GM12878 (cell line): Measurements from ENCODE around the gene LRWD1. TPM values are rescaled to one million over a fixed set of nuclear protein-coding genes. Genes with fewer than 3 reads are reported as not detected.
"Not testable (repeated sequence)": the region's sequence is repeated elsewhere in the genome, so short reads cannot be mapped to it uniquely, and the experiment has no call there.

ENCODE experiments used
- ATAC-seq: fragments of 200-7000 bp; cut with Tn5 transposase; 3 replicates; pipeline ENCODE4 v1.9.1; 2020; ENCODE audit warnings: mild to moderate bottlenecking, moderate library complexity
- BruUV-seq: library from RNA; stranded (reverse); fragments of 400-500 nt; replicated peaks from 2 replicates; lab custom pipeline; 2021; lab: Mats Ljungman, UMichigan
- CTCF ChIA-PET: fragments of 300-600 bp; sonication (Branson Sonifier 250); formaldehyde crosslinking; extraction: SDS; loops from one replicate; lab custom pipeline; 2021; ENCODE audit warnings: inconsistent platforms; lab: Yijun Ruan, JAX
- POLR2A ChIA-PET: fragments of 350-600 bp; formaldehyde crosslinking; extraction: SDS; loops from one replicate; lab custom pipeline; 2021; ENCODE audit warnings: inconsistent platforms; lab: Charles Lee
- RAD21 ChIA-PET: fragments of 300-600 bp; sonication (Branson Sonifier 250); formaldehyde crosslinking; loops from one replicate; lab custom pipeline; 2023; ENCODE audit warnings: antibody characterized with exemption; ENCODE audit not compliant: unreplicated experiment; lab: Charles Lee
- SMC1A ChIA-PET: fragments of 300-600 bp; sonication (Branson Sonifier 250); formaldehyde crosslinking; loops from one replicate; lab custom pipeline; 2023; ENCODE audit not compliant: unreplicated experiment, uncharacterized antibody; lab: Charles Lee
- DNase-seq: peaks from one replicate; pipeline ENCODE4 v3.0.0-alpha.2; 2011; ENCODE audit warnings: low read depth, low spot score
- FAIRE-seq: peaks from 3 replicates; lab custom pipeline; 2011; peaks lifted over from hg19 to GRCh38; lab: Jason Lieb, UNC
- H2AFZ ChIP-seq: 2 replicates; pipeline ENCODE4 v1.6.0; 2011; ENCODE audit warnings: low read depth, low read length, control low read depth; ENCODE audit not compliant: control insufficient read depth
- H3K27ac ChIP-seq: 2 replicates; pipeline ENCODE4 v1.5.1; 2011; ENCODE audit warnings: control low read depth; ENCODE audit not compliant: control insufficient read depth, insufficient read depth
- H3K27me3 ChIP-seq, 2 experiments: replicated peaks in 1 of 2; 2 replicates each; pipeline versions ENCODE4 v1.6.0 to v1.6.1; 2011; ENCODE audit warnings: low read length in 1 of 2; ENCODE audit not compliant: control insufficient read depth in 2 of 2, insufficient read depth in 2 of 2
- H3K36me3 ChIP-seq, 2 experiments: 2 replicates each; pipeline ENCODE4 v1.5.1; 2011; ENCODE audit warnings: low read length in 1 of 2; ENCODE audit not compliant: control insufficient read depth in 2 of 2, insufficient read depth in 2 of 2
- H3K4me1 ChIP-seq: 2 replicates; pipeline ENCODE4 v1.6.1; 2011; ENCODE audit warnings: mild to moderate bottlenecking, low read length, moderate library complexity, mixed read lengths; ENCODE audit not compliant: control insufficient read depth, insufficient read depth
- H3K4me2 ChIP-seq: 2 replicates; pipeline ENCODE4 v1.6.0; 2011; ENCODE audit warnings: control low read depth; ENCODE audit not compliant: control insufficient read depth, insufficient read depth
- H3K4me3 ChIP-seq: fragments of 200-600 bp; sonication (generic); 2 replicates; pipeline ENCODE4 v1.5.1; 2016
- H3K79me2 ChIP-seq: 2 replicates; pipeline ENCODE4 v1.6.0; 2011; ENCODE audit warnings: low read length; ENCODE audit not compliant: control insufficient read depth, insufficient read depth
- H3K9ac ChIP-seq: 2 replicates; pipeline ENCODE4 v1.8.0; 2011; ENCODE audit warnings: low read length, control low read depth, mixed read lengths; ENCODE audit not compliant: control insufficient read depth, insufficient read depth
- H3K9me3 ChIP-seq: replicated peaks from 3 replicates; pipeline ENCODE4 v1.5.1; 2011; ENCODE audit warnings: mild to moderate bottlenecking, low read length; ENCODE audit not compliant: control insufficient read depth, insufficient read depth
- H4K20me1 ChIP-seq: 2 replicates; pipeline ENCODE4 v1.6.0; 2011; ENCODE audit not compliant: control insufficient read depth, insufficient read depth
- WGBS: methylation state at CpG from one replicate; pipeline ENCODE4 v1.1.6; 2016; ENCODE audit warnings: low lambda C conversion rate; ENCODE audit not compliant: insufficient replicate concordance, insufficient coverage; ENCODE audit errors: missing lambda C conversion rate; 5-methylcytosine and 5-hydroxymethylcytosine counted together
- in situ Hi-C: fragments of 300-500 bp; cut with MboI; formaldehyde crosslinking; loops from 9 replicates; pipeline ENCODE4 v1.14.3; 2018; ENCODE audit warnings: mixed read lengths
- intact Hi-C: fragments of 100-400 bp; cut with micrococcal nuclease; formaldehyde crosslinking; loops from one replicate; pipeline ENCODE4 v1.14.2; 2022; ENCODE audit not compliant: unreplicated experiment
- polyA plus RNA-seq, 11 experiments: library from polyadenylated mRNA; depleted of rRNA in 4 of 11; unstranded in 6 of 11; stranded (reverse) in 5 of 11; fragments of >200 nt; fragmentation: Nextera tagmentation in 4 of 11; fragmentation: Illumina TruSeq in 1 of 11; extraction: Ambion mirVana in 4 of 11; extraction: Trizol in 1 of 11; gene quantifications; 1 replicate in 1 of 11; 2 replicates in 10 of 11; pipeline versions ENCODE4 v1.2.1 to v1.2.3, GENCODE V29; 2011 to 2016; ENCODE audit warnings: inconsistent platforms in 2 of 11, missing spikeins in 2 of 11, low read depth in 1 of 11
- total RNA-seq, 4 experiments: library from RNA; depleted of rRNA in 3 of 4; stranded (reverse); fragments of >200 nt in 3 of 4; fragmentation: Illumina TruSeq in 1 of 4; extraction: Trizol in 1 of 4; gene quantifications; 2 replicates each; pipeline versions ENCODE4 v1.2.1 to v1.2.3, GENCODE V29; 2013 to 2021

Gene LRWD1
- total and polyA plus RNA-seq, 10 of the 15 experiments (the other 5 are each of a cell fraction or from before 2014, with no cell fraction given): 0.40 to 64.4 (median 26.1) TPM

DNA sequence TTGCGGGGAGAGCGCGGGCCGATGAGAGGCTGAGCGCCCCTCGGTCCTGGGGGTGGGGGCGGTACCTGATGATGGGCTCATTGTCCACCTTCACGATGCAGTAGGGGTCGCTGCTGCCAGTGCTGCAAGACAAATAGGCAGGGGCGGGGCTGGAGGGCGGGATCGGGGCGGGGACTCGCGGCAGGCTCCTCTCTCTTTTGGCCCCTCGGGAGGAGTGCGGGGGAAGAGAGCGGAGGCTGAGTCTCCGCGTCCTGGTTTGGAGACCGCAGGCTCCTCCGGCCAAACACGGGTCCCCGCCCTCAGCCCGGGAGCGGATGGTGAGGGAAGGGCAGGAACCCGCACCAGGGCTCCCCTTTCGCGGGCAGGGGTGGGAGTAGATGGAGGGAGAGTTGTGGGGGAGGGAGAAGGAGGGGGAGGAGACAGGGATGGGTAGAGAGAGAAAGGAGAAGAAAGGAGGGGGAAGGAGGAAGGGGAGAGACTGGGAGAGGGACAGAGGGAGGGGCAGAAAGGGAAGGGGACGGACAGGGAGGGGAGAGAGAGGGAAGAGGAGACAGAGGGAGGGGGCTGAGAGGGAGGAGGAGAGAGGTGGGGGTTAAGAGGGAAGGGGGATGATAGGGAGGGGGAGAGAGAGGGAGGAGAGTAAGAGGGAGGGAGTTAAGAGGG lies 47.2 kb downstream of the LRWD1 start:
- BruUV-seq, H3K9me3 ChIP-seq, CTCF ChIA-PET, H3K36me3 ChIP-seq, H3K79me2 ChIP-seq, intact Hi-C loops, H4K20me1 ChIP-seq, SMC1A ChIA-PET, POLR2A ChIA-PET, H3K4me3 ChIP-seq, H3K27me3 ChIP-seq, H3K27ac ChIP-seq, H3K4me1 ChIP-seq, RAD21 ChIA-PET, H3K9ac ChIP-seq, H3K4me2 ChIP-seq, H2AFZ ChIP-seq, in situ Hi-C loops, DNase-seq: not testable (repeated sequence)
- WGBS: no CpG with 5 or more reads among the region's 30 CpGs
- FAIRE-seq (peak; percentile 59), ATAC-seq (peak; percentile 64)

GRCh38 chr7:102512642-102513221 lies 47.9 kb downstream of the LRWD1 start:
- FAIRE-seq, DNase-seq, H4K20me1 ChIP-seq, RAD21 ChIA-PET, ATAC-seq, BruUV-seq, intact Hi-C loops, H3K36me3 ChIP-seq, H3K79me2 ChIP-seq, H3K27me3 ChIP-seq, H2AFZ ChIP-seq, H3K9ac ChIP-seq, in situ Hi-C loops, H3K9me3 ChIP-seq, CTCF ChIA-PET, H3K4me1 ChIP-seq, SMC1A ChIA-PET, POLR2A ChIA-PET: not testable (repeated sequence)
- 36% methylated on average over 4 of the region's 5 CpGs for WGBS
- Histone ChIP-seq H3K4me2 (peak overlapping the region; percentile 64; the same call in 1 of the 2 replicates), H3K4me3 (peak overlapping the region; percentile 32; the same call in 1 of the 2 replicates), H3K27ac (peak overlapping the region; percentile 48; the same call in 1 of the 2 replicates)

- no CpG with 5 or more reads among the region's 15 CpGs for WGBS
- H3K36me3 ChIP-seq, DNase-seq, CTCF ChIA-PET, H3K4me1 ChIP-seq, RAD21 ChIA-PET, H3K27me3 ChIP-seq, in situ Hi-C loops, H3K9ac ChIP-seq, SMC1A ChIA-PET, intact Hi-C loops, H4K20me1 ChIP-seq, BruUV-seq, H3K9me3 ChIP-seq, H3K27ac ChIP-seq, H3K4me2 ChIP-seq, POLR2A ChIA-PET, H3K79me2 ChIP-seq, H2AFZ ChIP-seq, H3K4me3 ChIP-seq: not testable (repeated sequence)
- ATAC-seq: peak; percentile 67
- FAIRE-seq: peak; percentile 96
These were observed 50.3 kb downstream of the LRWD1 start for GRCh38 chr7:102514881-102515721.
